HUES64 (cell line): Measurements from ENCODE around the gene KRTAP4-11.
"Not testable (repeated sequence)": the region's sequence is repeated elsewhere in the genome, so short reads cannot be mapped to it uniquely, and the experiment has no call there.

ENCODE experiments used
- H3K27ac ChIP-seq: 2 replicates; pipeline ENCODE4 v1.7.0; 2013; ENCODE audit warnings: low read depth, low read length, inconsistent platforms
- H3K27me3 ChIP-seq: 2 replicates; pipeline ENCODE4 v1.6.1; 2013; ENCODE audit warnings: mild to moderate bottlenecking, low read length; ENCODE audit not compliant: insufficient read depth
- H3K36me3 ChIP-seq: 2 replicates; pipeline ENCODE4 v1.6.1; 2013; ENCODE audit warnings: mild to moderate bottlenecking, low read length; ENCODE audit not compliant: insufficient read depth
- H3K4me1 ChIP-seq: 2 replicates; pipeline ENCODE4 v1.6.1; 2013; ENCODE audit warnings: mild to moderate bottlenecking, low read length, moderate library complexity; ENCODE audit not compliant: insufficient read depth
- H3K4me3 ChIP-seq: 2 replicates; pipeline ENCODE4 v1.5.1; 2013; ENCODE audit warnings: mild to moderate bottlenecking, low read length, moderate library complexity
- H3K9ac ChIP-seq: 2 replicates; pipeline ENCODE4 v1.6.1; 2013; ENCODE audit warnings: mild to moderate bottlenecking, low read depth, low read length
- H3K9me3 ChIP-seq: 2 replicates; pipeline ENCODE4 v1.6.1; 2013; ENCODE audit warnings: low read depth, low read length; ENCODE audit not compliant: insufficient read depth
- WGBS: fragments of 150-250, 120-280 bp; methylation state at CpG from one replicate; pipeline ENCODE4 v1.1.7; 2013; ENCODE audit warnings: missing lambda C conversion rate; 5-methylcytosine and 5-hydroxymethylcytosine counted together

KRTAP4-11 gene

GRCh38 chr17:41123292-41123990 lies 5.3 kb upstream of the KRTAP4-11 start:
- H3K4me3 ChIP-seq, H3K27me3 ChIP-seq, H3K36me3 ChIP-seq, H3K9me3 ChIP-seq, H3K9ac ChIP-seq, H3K27ac ChIP-seq, H3K4me1 ChIP-seq: not testable (repeated sequence)
- WGBS, result 86% methylated on average over 12 of the region's 12 CpGs

GRCh38 chr17:41121742-41122141 lies 3.6 kb upstream of the KRTAP4-11 start:
- no peaks in the 10 kb centered on the region for H3K36me3 ChIP-seq
- H3K27ac ChIP-seq, result no peak overlapping the region
- H3K4me1 ChIP-seq, result no peaks in the 10 kb centered on the region
- no peak overlapping the region for H3K4me3 ChIP-seq
- no peak overlapping the region for H3K9ac ChIP-seq
- peaks cover 5% of the 10 kb centered on the region; the same call in 1 of the 2 replicates for H3K9me3 ChIP-seq
- H3K27me3 ChIP-seq, result no peaks in the 10 kb centered on the region
- 91% methylated on average over 2 of the region's 2 CpGs for WGBS

- H3K27me3 ChIP-seq, H3K4me1 ChIP-seq, H3K9me3 ChIP-seq, H3K36me3 ChIP-seq, H3K9ac ChIP-seq, H3K27ac ChIP-seq, H3K4me3 ChIP-seq: not testable (repeated sequence)
- 89% methylated on average over 10 of the region's 11 CpGs for WGBS
Observed at GRCh38 chr17:41119696-41120690, 1.8 kb upstream of the KRTAP4-11 start.

- H3K4me3 ChIP-seq, result no peak overlapping the region
- H3K9me3 ChIP-seq, result peaks cover 7% of the 10 kb centered on the region; the same call in 1 of the 2 replicates
- H3K27me3 ChIP-seq, result no peaks in the 10 kb centered on the region
- no peak overlapping the region for H3K27ac ChIP-seq
- H3K9ac ChIP-seq, result no peak overlapping the region
- H3K36me3 ChIP-seq, result no peaks in the 10 kb centered on the region
- no peaks in the 10 kb centered on the region for H3K4me1 ChIP-seq
- 95% methylated on average over 4 of the region's 4 CpGs for WGBS
Observed at GRCh38 chr17:41118721-41119120, 548 bp upstream of the KRTAP4-11 start.

- WGBS, result 87% methylated on average over 5 of the region's 5 CpGs
- Histone ChIP-seq H3K9ac (no peak overlapping the region), H3K36me3 (no peaks in the 10 kb centered on the region), H3K27me3 (no peaks in the 10 kb centered on the region), H3K9me3 (peaks cover 24% of the 10 kb centered on the region), H3K27ac (no peak overlapping the region), H3K4me1 (no peaks in the 10 kb centered on the region), H3K4me3 (no peak overlapping the region)
Observed at GRCh38 chr17:41116297-41116696, 1.9 kb downstream of the KRTAP4-11 start.

GRCh38 chr17:41111151-41111885 lies 6.9 kb downstream of the KRTAP4-11 start:
- H3K27me3 ChIP-seq, result no peaks in the 10 kb centered on the region
- no peak overlapping the region for H3K4me3 ChIP-seq
- H3K9me3 ChIP-seq, result peaks cover 33% of the 10 kb centered on the region
- H3K4me1 ChIP-seq, result peaks cover 21% of the 10 kb centered on the region
- no peak overlapping the region for H3K9ac ChIP-seq
- 91% methylated on average over 1 of the region's 2 CpGs for WGBS
- H3K36me3 ChIP-seq, result no peaks in the 10 kb centered on the region
- H3K27ac ChIP-seq, result no peak overlapping the region

DNA sequence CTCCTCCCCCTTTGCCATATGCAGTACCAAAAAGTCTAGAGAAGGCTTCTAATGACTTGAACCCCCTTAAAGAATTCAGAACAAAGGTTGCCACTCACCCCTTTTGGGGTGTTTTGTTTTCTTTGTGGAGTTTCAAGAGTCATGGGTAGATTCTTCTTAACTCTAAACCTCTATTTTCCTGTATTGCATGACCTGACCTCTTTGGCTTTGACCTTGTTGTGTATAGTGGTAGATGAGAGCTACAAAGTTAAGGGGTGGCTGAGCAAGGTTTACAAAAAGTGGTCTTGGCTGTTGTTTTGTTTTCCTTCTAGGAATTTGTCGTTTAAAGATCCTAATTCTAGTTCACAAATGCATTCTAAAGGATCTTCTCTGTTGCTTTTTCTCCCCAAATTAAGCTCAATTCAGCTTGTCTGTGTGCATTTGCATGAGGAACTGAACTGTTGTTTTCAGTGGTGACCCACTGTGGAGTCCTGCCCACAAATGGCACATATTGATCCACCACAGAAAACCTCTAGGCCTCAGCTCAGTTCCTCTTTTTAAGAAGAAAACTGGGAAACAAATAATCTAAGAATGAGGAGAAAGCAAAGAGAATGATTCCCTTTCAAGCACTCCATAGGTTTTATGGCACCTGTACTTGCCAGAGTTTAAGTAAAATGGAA lies 9.3 kb downstream of the KRTAP4-11 start:
- 40% methylated on average over 1 of the region's 1 CpG for WGBS
- not testable (repeated sequence) for H3K4me3 ChIP-seq, H3K27ac ChIP-seq, H3K27me3 ChIP-seq, H3K9ac ChIP-seq, H3K36me3 ChIP-seq
- peaks cover 30% of the 10 kb centered on the region for H3K9me3 ChIP-seq
- peaks cover 21% of the 10 kb centered on the region for H3K4me1 ChIP-seq

DNA sequence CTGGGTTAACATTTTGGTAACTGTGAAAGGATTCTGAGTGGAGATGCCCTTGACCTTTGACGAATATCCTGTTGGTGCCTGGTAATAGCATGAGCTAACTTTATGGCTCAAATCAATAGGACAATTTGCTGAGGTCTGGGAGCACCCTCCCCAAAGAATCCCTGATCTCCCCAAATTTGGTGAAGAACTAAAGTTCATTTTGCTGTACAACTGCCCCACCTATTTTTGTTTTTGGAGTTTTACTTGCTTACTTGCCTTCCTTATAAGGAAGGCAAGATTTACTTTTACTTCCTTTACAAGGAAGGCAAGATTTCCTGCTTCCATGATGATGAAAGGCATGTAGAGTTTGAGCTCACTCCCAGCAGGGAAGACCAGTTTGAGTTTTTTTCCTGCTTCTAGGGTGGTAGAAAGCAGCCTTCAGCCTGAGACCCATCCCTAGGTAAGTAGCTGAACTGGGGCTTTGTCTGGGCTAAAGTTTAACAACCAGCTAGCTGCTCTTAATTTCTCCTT lies 10.2 kb downstream of the KRTAP4-11 start:
- Histone ChIP-seq H3K4me1 (peaks cover 21% of the 10 kb centered on the region), H3K4me3 (no peak overlapping the region), H3K9me3 (peaks cover 26% of the 10 kb centered on the region), H3K9ac (no peak overlapping the region), H3K36me3 (no peaks in the 10 kb centered on the region), H3K27ac (peak overlapping the region; percentile 41; the same call in 1 of the 2 replicates), H3K27me3 (no peaks in the 10 kb centered on the region)
- WGBS, result 100% methylated on average over 1 of the region's 1 CpG

DNA sequence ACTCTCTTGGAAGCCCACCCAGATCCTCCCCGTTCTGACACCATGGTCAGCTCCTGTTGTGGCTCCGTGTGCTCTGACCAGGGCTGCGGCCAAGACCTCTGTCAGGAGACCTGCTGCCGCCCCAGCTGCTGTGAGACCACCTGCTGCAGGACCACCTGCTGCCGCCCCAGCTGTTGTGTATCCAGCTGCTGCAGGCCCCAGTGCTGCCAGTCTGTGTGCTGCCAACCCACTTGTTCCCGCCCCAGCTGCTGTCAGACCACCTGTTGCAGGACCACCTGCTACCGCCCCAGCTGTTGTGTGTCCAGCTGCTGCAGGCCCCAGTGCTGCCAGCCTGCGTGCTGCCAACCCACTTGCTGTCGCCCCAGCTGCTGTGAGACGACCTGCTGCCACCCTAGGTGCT lies 12.8 kb downstream of the KRTAP4-11 start, which contains the start of gene KRTAP4-9:
TSS of gene KRTAP4-9 (plus strand) at position 43 of the 400 bp plus-strand sequence. CDS start at position 43, 0 bp downstream.
- peaks cover 21% of the 10 kb centered on the region for H3K4me1 ChIP-seq
- not testable (repeated sequence) for H3K27ac ChIP-seq, H3K9ac ChIP-seq, H3K36me3 ChIP-seq, H3K27me3 ChIP-seq, H3K4me3 ChIP-seq, H3K9me3 ChIP-seq
- WGBS, result 87% methylated on average over 10 of the region's 10 CpGs

- 88% methylated on average over 2 of the region's 2 CpGs for WGBS
- not testable (repeated sequence) for H3K4me3 ChIP-seq
Observed at GRCh38 chr17:41104386-41105038, 13.7 kb downstream of the KRTAP4-11 start.

More at GRCh38 chr17:41104386-41105038, 13.7 kb downstream of the KRTAP4-11 start:
- H3K9me3 ChIP-seq, H3K27me3 ChIP-seq, H3K9ac ChIP-seq, H3K27ac ChIP-seq, H3K36me3 ChIP-seq: not testable (repeated sequence)
- H3K4me1 ChIP-seq, result peaks cover 21% of the 10 kb centered on the region
